Retina (tissue), 1 donor: ENCODE data around the gene FRS2.
"Not testable (repeated sequence)": the region's sequence is repeated elsewhere in the genome, so short reads cannot be mapped to it uniquely, and the experiment has no call there.

Source experiments
- DNase-seq: peaks from one replicate; pipeline ENCODE4 v3.0.0-alpha.2; 2016

The FRS2 gene

DNA sequence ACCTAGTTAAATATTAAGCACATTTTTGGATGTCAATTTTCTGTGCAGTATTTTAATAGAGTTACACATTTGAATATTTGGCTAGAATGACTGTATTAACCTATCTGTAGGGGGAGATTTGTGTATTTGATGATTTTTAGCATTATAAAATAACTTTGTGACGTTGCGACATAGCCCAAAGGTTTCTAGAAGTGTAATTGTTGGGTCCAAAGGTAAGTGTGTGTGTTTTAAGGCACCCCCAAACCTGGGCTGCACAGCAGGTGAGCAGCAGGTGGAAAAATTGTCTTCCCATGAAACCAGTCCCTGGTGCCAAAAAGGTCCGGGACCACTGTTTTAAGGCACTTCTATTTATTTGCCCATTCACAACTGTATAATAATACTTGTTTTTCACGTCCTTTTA, 118.3 kb downstream of the FRS2 start:
- no peak for DNase-seq

DNA sequence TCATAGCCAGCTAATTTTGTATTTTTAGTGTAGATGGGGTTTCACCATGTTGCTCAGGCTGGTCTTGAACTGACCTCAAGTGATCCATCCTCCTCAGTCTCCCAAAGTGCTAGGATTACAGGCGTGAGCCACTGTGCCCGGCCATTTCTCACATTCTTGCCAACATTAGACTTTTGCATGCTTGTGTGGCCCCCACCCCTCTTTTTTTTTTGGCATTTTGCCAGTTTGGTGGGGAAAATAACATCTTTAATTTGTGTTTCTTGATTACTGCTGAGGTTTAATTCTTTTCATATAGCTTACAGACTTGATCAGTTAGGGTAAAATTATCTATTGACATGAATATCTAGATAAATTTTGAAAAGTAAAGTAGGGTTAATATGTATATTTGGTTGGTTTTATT, 118.9 kb downstream of the FRS2 start:
- DNase-seq: no peak

DNA sequence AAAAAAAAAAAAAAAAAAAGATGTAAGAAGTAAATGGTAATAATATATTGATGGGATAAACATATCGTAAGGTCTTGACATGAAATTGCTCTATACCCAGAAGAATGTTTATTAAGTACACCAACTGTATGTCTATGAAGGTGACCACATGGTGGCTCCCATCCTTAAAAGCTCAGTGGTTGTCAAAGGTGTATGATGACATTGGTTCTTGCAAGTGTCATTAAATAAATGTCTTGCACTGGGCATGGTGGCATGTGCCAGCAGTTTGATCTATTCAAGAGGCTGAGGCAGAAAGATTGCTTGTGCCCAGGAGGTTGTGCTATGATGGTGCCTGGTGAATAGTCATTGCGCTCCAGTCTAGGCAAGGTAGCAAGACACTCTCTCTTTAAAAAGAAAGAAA, 125.5 kb downstream of the FRS2 start:
- DNase-seq: no peak

DNA sequence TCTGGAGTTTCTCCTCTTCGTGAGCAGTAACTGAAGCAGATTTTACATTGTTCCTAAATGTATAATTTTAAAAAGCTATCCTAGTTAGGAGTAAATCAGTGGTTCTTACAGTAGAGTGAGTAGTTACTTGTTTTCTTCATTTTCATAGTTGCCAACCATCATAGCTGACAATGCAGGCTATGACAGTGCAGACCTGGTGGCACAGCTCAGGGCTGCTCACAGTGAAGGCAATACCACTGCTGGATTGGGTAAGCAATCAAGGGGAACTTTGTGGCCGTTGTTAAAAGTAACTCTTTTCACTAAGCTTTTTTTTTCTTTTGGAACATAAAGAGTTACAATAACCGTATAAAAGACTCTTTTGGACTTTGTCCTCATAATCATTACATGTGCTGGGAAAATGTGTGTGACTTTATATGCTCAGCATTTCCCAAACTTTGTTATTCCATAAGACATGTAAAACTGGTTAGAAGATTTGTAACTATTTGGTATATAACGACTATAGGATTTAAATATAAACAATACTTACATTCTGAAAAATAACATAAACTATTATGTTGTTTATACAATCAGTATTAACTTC, 128.1 kb downstream of the FRS2 start:
- DNase-seq: no peak

DNA sequence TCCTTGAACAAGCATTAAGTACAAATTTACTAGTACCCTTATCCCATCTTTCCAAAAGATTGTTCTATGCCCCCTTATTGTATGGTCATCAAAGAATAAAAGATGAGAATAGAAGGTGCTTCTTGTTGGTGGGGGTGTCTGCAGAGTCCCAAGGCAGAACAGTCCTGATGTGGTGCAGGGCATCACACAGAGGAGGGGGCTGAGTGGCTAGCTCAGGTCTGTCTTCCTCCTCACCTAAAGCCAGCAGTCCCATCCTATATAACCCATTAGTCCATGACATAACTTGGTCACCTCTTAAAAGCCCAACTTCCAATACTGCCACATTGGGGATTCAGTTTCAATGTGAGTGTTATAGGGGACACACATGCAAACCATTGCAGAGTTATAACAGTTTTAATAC, 130.6 kb downstream of the FRS2 start:
- DNase-seq: no peak

DNA sequence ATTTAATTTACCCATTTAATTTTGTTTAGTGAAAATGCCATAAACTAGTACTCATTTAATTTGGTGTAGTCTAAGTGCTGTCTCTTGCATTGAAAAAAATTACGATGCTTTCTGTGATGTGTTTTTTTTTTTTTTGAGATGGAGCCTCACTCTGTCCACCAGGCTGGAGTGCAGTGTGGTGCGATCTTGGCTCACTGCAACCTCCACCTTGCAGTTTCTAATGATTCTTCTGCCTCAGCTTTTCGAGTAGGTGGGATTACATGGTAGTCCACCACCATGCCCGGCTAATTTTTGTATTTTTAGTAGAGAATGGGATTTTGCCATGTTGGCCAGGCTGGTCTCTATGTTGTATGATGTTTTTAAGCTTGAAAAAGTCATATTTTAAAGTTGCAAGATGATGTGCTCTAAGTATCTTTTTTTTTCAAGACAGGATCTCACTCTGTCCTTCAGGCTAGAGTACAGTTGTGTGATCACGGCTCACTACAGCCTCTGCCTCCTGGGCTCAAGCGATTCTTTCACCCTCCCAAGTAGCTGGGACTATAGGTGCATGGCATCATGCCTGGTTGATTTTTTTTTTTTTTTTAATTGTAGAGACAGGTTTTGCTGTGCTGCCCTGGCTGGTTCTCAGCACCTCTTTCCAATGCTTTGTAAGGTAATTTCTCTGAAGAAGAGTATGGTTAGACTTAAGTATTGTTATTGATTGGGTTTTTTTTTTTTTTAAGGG, 131.9 kb downstream of the FRS2 start:
- no peak for DNase-seq

DNA sequence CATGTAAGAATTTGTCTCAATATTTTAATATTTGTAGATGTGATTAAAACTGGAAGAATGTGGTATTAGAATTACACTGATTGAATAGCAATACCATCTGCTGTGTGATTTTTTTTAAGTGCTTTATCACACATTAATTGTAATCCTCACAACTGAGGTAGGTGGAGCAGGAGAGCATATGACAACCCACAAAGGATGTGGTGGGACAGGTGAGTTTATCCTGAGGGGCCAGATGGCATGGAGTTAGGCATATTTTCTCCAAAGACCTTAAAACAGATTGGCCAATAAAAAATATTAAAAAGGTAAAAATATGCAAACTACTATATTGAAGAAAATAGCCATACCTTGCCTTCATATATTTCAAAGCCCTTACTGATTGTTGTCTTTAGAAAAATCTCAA, 132.8 kb downstream of the FRS2 start:
- no peak for DNase-seq

DNA sequence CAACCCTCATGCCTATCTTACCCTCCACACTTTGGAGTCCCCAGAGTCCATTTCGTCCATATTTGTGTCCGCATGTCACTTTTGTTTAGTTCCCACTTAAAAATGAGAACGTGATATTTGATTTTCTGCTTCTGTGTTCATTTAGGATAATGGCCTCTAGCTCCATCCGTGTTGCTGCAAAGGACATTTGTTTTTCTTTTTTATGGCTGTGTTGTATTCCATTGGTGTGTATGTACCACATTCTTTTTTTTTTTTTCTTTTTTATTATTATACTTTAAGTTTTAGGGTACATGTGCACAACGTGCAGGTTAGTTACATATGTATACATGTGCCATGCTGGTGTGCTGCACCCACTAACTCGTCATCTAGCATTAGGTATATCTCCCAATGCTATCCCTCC, 133.4 kb downstream of the FRS2 start:
- not testable (repeated sequence) for DNase-seq

DNA sequence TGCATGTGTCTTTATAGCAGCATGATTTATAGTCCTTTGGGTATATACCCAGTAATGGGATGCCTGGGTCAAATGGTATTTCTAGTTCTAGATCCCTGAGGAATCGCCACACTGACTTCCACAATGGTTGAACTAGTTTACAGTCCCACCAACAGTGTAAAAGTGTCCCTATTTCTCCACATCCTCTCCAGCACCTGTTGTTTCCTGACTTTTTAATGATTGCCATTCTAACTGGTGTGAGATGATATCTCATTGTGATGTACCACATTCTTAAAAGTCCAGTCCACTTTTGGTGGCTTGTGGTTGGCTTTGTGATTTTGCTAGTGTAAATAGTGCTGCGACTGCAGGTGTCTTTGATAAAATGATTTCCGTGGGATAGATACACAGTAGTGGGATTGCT, 134.1 kb downstream of the FRS2 start:
- not testable (repeated sequence) for DNase-seq

DNA sequence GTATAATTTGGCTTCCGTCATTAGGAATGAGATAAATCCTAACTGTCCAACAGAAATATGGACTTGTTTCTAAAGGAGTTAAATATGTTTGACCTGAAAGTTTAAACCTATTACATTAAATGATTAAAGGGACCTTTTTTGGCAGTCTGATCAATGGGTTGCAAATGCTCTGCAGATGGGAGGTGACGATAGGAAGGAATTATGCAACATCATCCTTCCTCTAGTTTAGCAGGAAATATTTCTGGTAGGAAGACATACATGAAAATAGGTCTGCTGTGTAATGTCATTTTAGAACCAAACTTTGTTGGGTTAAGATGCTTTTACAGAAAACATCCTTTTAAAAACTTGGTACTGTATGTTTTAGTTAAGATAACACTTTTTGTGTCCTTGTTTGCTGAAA, 137.9 kb downstream of the FRS2 start:
- no peak for DNase-seq

DNA sequence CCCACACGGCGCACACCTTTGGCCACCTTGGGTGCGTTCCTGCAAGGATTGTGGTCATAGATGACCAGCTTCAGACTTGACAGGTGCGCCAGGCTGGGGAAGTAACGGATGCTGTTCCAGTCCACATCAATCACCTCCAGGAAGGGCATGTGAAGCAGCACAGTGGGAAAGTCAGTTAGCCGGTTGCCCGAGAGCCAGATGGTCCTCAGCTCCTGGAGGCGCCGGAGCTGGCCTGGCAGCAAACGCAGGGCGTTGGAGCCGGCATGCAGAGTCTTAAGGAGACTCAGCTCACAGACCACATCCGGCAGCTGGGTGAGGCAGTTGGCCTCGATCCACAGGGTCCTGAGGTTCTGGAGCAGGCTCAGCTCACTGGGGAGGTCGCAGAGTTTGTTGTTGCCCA, 139.9 kb downstream of the FRS2 start:
- DNase-seq: no peak

DNA sequence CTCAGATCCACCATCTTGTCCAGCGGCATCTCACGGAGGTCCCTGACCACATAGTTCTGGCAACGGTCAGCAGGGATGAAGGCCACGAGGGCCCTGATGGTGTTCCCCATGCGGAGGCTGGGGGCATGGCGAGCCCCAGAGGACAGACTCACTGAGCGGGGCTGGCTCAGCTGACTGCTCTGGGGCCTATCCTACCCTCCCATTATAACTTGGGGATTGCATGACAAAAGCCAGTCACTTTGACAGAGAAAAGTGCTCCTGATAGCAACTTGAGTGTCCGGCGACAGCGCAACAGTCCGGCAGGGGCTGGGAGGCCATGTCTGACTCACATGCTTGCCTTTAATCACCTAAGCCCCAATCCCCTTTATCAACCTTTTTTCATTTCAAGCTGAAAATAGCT, 140.5 kb downstream of the FRS2 start, which contains the start of gene LRRC10:
Gene LRRC10 (minus strand): TSS at position 179 of the 400 bp plus-strand sequence. CDS start 69 bp downstream, at position 110.
- DNase-seq: no peak

DNA sequence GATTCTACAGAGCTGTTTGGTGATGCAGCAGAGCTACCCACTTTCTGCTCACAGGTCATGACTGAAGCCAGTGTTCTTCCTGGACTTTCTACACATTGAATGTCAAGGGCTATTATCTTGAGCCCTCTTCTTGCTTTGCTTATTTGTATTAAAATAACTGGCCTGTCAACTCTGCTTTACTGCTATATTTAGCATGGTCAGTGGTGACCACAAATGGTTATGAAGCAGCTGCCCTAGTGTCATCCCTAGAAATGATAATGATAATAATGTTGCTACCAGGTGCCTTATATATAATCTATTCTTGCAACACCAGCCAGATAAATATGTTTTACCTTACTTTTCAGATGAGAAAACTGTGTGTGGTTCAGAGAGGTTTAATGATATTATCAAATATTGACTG, 143.2 kb downstream of the FRS2 start:
- no peak for DNase-seq

DNA sequence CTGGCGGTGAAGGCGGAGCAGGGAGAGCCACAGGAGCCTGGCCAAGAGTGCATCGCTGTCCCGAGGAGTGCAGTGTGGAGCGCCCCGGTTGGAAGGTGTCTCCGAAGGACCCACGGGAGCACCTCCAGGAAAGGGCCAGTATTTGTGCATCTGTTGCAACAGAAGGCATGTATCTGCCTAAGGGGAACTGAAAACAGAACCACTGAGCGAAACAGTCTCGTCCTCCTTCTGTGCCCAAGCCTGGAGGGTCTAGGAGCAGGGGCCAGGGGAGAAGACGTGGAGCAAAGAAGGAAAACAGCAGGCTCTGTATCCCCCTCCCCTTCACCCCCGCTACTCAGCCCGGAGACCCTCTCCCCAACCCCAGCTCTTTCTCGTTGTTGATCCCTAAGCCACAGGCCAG, 145.8 kb downstream of the FRS2 start:
- DNase-seq: no peak

DNA sequence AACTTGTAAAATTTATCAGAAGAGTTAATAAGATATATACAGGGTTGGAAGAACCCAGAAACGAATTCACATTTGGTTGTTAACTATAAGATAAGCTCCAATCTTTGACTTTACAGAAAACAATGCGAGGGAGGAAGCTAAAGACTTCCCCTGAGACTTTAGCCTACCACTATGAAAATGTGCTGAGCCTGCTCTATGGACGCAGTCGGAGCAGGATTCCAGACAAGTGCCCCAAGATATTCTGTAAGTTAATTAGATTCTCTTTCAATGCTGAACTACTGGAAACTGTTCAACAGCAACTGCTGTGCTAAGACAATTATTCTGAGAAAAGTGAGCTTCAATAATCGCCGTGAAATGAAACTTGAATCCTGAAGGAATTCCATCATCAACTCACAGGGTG, 148.9 kb downstream of the FRS2 start:
- DNase-seq: no peak

DNA sequence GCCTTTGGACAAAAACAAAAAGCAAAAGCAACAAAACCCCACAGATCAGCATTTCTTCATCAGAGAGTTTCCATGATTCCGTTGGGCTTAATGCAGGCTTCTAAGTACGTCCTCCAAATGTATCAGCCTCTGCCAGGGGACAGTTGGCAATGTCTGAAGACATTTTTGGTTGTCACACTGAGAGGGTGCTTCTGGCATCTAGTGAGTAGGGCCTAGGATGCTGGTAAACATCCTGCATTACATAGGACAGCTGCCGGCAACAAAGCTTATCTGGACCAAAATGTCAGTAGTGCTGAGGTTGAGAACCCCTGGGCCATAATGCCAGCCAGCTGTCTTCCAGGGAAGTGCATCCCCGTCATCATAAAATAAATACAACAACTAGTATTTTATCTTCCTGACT, 149.9 kb downstream of the FRS2 start:
- DNase-seq: no peak

DNA sequence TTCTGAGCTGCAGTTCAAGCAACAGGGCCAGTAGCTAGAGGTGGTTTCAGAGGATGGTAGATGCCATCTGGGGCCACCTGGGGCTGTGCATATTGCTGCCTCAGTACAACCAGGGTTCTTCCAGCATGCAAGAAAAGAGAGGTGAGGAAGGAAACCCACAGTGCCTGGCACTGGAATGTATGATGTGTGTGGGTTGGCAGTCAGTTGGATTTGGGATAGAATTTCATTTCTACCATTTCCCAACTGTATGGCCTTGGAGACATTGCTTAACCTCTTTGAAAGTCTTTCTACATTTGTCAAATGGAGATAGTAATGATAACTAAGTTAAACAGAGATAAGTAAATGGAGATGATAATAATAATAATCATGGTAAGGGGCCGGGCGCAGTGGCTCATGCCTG, 150.7 kb downstream of the FRS2 start:
- no peak for DNase-seq

DNA sequence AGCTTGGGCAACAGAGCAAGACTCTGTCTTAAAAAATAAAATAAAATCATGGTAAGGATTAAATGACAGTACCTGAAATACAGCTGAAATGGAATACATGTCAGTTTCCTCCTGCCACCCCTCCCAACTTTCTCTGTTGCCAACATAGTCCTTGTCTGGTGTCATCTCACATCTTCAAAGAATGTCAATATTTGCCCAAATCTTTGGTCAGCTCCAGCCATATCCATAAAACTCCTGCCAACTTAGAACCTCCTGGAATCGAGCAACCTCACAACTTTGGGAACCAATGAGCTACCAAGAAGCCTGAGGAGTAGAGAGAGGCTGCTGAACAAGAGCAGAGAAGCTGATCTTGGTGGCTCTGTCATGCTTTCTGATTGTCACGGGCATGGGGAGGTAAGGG, 151.4 kb downstream of the FRS2 start:
- DNase-seq: no peak

DNA sequence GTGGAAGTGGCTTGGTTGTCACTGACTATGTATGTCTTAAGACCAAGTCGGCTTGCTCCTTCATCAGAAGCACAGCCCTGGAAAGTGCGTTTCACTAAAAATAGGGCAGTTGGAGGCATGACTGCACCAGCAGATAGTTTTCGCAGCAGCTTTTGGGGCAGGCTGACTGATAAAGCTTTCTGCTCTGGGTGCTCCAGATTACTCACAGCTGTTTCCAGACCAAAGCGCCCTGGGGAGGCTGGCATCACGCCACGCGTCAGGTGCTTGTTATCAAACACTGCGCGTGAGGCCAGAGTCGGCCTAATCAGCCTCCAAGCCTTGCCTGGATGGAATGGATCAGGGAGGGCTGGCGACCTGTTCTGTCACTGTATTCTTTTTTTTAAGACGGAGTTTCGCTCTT, 153.8 kb downstream of the FRS2 start:
- DNase-seq: no peak

DNA sequence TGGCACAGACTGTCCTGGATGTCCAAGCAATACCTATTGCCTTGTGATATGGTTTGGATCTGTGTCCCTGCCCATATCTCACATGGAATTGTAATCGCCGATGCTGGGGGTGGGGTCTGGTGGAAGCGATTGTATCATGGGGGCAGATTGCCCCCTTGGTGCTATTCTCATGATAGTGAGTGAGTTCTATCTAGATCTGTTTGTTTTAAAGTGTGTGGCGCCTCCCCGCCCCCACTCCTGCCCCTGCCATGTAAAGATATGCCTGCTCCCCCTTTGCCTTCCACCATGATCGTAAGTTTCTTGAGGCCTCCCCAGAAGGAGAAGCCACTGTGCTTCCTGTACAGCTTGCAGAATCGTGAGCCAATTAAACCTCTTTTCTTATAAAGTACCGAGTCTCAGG, 157.3 kb downstream of the FRS2 start:
- DNase-seq: no peak
